Prostate gland (tissue), 2 donors: ENCODE data around the gene PRIMA1. TPM values are rescaled to one million over a fixed set of nuclear protein-coding genes. Genes with fewer than 3 reads are reported as not detected.

Source experiments
- DNase-seq: peaks from one replicate; pipeline ENCODE4 v3.0.0-alpha.2; 2019; ENCODE audit warnings: low spot score
- H3K27ac ChIP-seq, 2 donors: fragments of 200-600 bp; sonication (generic); 2 replicates each; pipeline ENCODE4 v1.5.1; 2017 to 2019
- H3K27me3 ChIP-seq: fragments of 200-600 bp; sonication (generic); replicated peaks from 2 replicates; pipeline ENCODE4 v1.5.1; 2019; ENCODE audit not compliant: insufficient read depth
- H3K36me3 ChIP-seq, 2 donors: fragments of 200-600 bp; sonication (generic); 1 replicate in 1 of 2; 2 replicates in 1 of 2; pipeline versions ENCODE4 v1.5.1 to v1.8.1; 2017 to 2019
- H3K4me1 ChIP-seq: fragments of 200-600 bp; sonication (generic); replicated peaks from 2 replicates; pipeline ENCODE4 v1.5.1; 2019
- H3K4me3 ChIP-seq, 2 donors: fragments of 200-600 bp; sonication (generic); 2 replicates each; pipeline ENCODE4 v1.5.1; 2017 to 2019
- H3K9me3 ChIP-seq: fragments of 200-600 bp; sonication (generic); 2 replicates; pipeline ENCODE4 v1.5.1; 2017
- CTCF ChIP-seq, 4 experiments: fragments of 200-600 bp in 2 of 4; fragments of 450-650 bp in 2 of 4; sonication (generic) in 2 of 4; IDR thresholded peaks; 1 replicate in 3 of 4; 2 replicates in 1 of 4; pipeline ENCODE4 v1.5.1; 2016 to 2019; ENCODE audit warnings: antibody characterized with exemption in 4 of 4, mild to moderate bottlenecking in 2 of 4, moderate library complexity in 2 of 4
- POLR2A ChIP-seq: fragments of 450-650 bp; IDR thresholded peaks from one replicate; pipeline ENCODE4 v1.6.1; 2016; ENCODE audit warnings: antibody characterized with exemption, mild to moderate bottlenecking
- POLR2AphosphoS5 ChIP-seq: sonication (generic); formaldehyde crosslinking; IDR thresholded peaks from one replicate; pipeline ENCODE4 v1.6.1; 2017; ENCODE audit warnings: antibody characterized with exemption
- WGBS: methylation state at CpG from one replicate; pipeline ENCODE4 v1.1.5; 2018; 5-methylcytosine and 5-hydroxymethylcytosine counted together
- intact Hi-C: fragments of 100-400 bp; cut with DNase I; formaldehyde crosslinking; loops from one replicate; pipeline ENCODE4 v1.14.2; 2022
- total RNA-seq, 2 donors: library from RNA; depleted of rRNA; stranded (reverse); fragments of >200 nt; gene quantifications; one replicate each; pipeline ENCODE4 v1.1.0, GENCODE V29; 2016

Gene PRIMA1
- total RNA-seq, 2 donors from 2014 or later = 3.6 to 9.8 TPM

DNA sequence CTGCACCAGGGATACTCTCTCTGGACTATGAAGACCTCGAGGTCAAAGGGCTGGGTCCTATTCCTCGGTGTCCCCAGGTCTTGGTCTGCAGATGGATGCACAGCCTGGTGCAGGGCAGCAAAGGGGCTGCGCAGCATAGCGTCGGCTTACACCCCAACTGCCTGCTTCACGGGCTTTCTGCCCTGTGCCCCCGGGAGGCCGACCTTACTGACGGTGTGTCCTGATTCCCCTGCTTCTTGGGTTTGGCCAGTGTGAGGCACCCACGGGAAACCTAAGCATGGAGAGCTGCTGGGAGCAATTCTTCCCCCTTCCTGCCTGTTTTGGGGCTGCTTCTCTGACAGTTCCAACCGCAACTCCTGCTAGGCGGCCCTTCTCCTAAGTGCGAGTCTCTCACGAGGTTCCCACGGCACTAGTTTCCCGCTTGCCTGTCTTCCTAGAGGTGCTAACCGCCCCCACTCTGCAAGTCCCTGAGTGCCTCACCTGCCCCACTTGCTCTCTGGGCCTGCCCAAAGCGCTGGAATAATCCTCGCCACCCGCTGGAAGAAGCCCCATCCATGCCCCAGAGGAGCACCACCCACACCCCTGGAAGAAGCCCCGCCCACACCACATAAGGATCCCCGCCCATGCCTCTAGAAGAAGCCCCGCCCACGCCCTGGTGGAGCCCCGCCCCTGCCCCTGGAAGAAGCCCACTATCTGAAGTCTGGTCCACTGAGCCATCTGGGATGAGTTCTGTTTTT, 54.0 kb downstream of the PRIMA1 start:
- WGBS = 86% methylated on average over 25 of the region's 25 CpGs
- H3K4me1 ChIP-seq = no peaks in the 10 kb centered on the region
- H3K27me3 ChIP-seq = no peaks in the 10 kb centered on the region
- intact Hi-C loops = no loop called here
- H3K27ac ChIP-seq = no peak overlapping the region
- no peaks in the 10 kb centered on the region for H3K9me3 ChIP-seq
- DNase-seq = no peak
- H3K36me3 ChIP-seq = no peaks in the 10 kb centered on the region
- H3K4me3 ChIP-seq = no peak overlapping the region
- no peak for TF ChIP-seq POLR2A
- TF ChIP-seq POLR2AphosphoS5 = no peak
- TF ChIP-seq CTCF (IDR thresholded peaks at IDR 0.05) = no peak

GRCh38 chr14:93733631-93734030, 54.7 kb downstream of the PRIMA1 start:
- intact Hi-C loops = no loop called here
- Histone ChIP-seq H3K4me3 (no peak overlapping the region), H3K4me1 (no peaks in the 10 kb centered on the region), H3K27me3 (no peaks in the 10 kb centered on the region), H3K27ac (no peak overlapping the region), H3K9me3 (no peaks in the 10 kb centered on the region), H3K36me3 (no peaks in the 10 kb centered on the region)
- TF ChIP-seq POLR2A (no peak), POLR2AphosphoS5 (no peak), CTCF (IDR thresholded peaks at IDR 0.05) (no peak)
- no peak for DNase-seq
- WGBS = 74% methylated on average over 6 of the region's 6 CpGs

DNA sequence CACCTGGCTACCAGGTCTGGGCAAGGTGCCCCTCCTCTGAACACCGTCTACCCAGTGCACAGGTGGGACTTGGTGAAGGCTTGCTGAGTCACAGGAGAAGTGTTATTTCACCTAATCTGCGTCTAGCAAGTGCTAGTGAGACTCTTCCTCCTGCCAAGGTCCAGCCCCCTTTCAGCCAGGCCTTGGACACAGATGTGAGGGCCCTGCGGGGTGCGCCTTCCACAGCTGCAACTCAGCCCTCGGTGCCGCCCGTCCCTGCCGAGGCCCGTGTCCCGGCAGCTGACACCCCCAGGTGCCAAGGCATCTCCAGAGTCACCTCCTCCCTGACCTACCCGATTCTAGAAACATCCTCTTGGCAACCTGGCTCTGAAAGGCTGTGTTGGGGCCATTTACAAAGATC, 55.1 kb downstream of the PRIMA1 start:
- H3K4me1 ChIP-seq = no peaks in the 10 kb centered on the region
- no peak for DNase-seq
- H3K9me3 ChIP-seq = no peaks in the 10 kb centered on the region
- intact Hi-C loops = no loop called here
- no peak for TF ChIP-seq POLR2AphosphoS5
- H3K36me3 ChIP-seq = no peaks in the 10 kb centered on the region
- no peak overlapping the region for H3K27ac ChIP-seq
- H3K27me3 ChIP-seq = no peaks in the 10 kb centered on the region
- 73% methylated on average over 11 of the region's 11 CpGs for WGBS
- no peak overlapping the region for H3K4me3 ChIP-seq

DNA sequence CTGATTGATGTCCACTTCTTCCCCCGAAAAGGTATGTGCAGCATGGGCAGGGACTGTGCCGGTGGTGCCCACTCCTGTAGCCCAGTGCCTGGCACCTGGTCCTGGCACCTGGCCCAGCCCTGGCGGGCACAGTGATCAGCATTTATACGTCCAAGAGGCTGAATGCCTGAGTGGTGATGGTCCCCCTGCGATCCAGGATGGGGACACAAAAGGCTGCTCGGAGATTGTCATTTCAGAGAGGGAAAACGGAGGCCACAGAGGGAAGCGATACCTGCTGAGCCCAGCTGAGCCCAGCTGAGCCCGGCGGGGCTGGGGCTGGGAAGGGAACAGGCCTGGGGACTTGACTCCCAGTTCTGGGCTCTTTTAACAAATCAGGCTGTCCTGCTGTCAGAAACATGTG, 55.8 kb downstream of the PRIMA1 start:
- intact Hi-C loops = no loop called here
- Histone ChIP-seq H3K9me3 (no peaks in the 10 kb centered on the region), H3K27ac (no peak overlapping the region), H3K27me3 (no peaks in the 10 kb centered on the region), H3K36me3 (no peaks in the 10 kb centered on the region), H3K4me3 (no peak overlapping the region), H3K4me1 (no peaks in the 10 kb centered on the region)
- 79% methylated on average over 10 of the region's 10 CpGs for WGBS
- no peak for TF ChIP-seq CTCF (IDR thresholded peaks at IDR 0.05)
- no peak for TF ChIP-seq POLR2AphosphoS5
- TF ChIP-seq POLR2A = no peak
- DNase-seq = no peak

GRCh38 chr14:93731753-93732152, 56.5 kb downstream of the PRIMA1 start:
- H3K4me1 ChIP-seq = no peaks in the 10 kb centered on the region
- DNase-seq = no peak
- H3K27ac ChIP-seq = no peak overlapping the region
- no peak for TF ChIP-seq POLR2AphosphoS5
- no peak for TF ChIP-seq CTCF (IDR thresholded peaks at IDR 0.05)
- TF ChIP-seq POLR2A = no peak
- no peak overlapping the region for H3K4me3 ChIP-seq
- intact Hi-C loops = no loop called here
- H3K9me3 ChIP-seq = no peaks in the 10 kb centered on the region
- H3K27me3 ChIP-seq = no peaks in the 10 kb centered on the region
- WGBS = 78% methylated on average over 7 of the region's 7 CpGs
- H3K36me3 ChIP-seq = no peaks in the 10 kb centered on the region
